Suprapubic skin (tissue), 4 donors: Measurements from ENCODE around the gene EPYC.

ENCODE experiments used
- EP300 ChIP-seq: sonication (generic); formaldehyde crosslinking; IDR thresholded peaks from one replicate; pipeline ENCODE4 v1.6.1; 2017; ENCODE audit warnings: antibody characterized with exemption
- POLR2A ChIP-seq, 2 donors: fragments of 450-650 bp; IDR thresholded peaks; one replicate each; pipeline ENCODE4 v1.6.1; 2017; ENCODE audit warnings: antibody characterized with exemption in 2 of 2, mild to moderate bottlenecking in 2 of 2, moderate library complexity in 2 of 2
- POLR2AphosphoS5 ChIP-seq, 3 donors: sonication (generic); formaldehyde crosslinking; IDR thresholded peaks; one replicate each; pipeline ENCODE4 v1.6.1; 2017; ENCODE audit warnings: antibody characterized with exemption in 3 of 3
- TF ChIP-seq, protein P1 (sequence below), 2 donors: fragments of 200-600 bp in 1 of 2; fragments of 450-650 bp in 1 of 2; sonication (generic) in 1 of 2; IDR thresholded peaks; one replicate each; pipeline ENCODE4 v1.5.1; 2016 to 2019; ENCODE audit warnings: antibody characterized with exemption in 2 of 2, mild to moderate bottlenecking in 1 of 2, moderate library complexity in 1 of 2

DNA sequence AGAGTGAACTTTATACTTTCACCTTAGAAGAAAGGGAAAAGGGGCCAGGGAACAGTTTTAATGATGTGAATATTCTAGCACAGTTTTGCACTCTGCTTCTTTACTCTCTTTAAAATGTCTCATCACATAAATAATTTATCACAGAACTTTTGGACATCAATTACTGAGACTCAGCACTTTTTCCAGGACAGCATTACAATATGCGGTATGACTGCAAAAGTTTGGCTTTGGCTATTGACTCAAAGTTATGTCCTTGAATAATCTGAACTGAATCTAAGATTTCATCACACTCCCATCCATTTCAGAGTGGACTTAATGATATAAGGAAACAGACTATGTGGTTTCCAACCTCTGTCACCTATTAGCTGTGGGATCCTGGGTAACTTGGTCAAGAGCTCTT lies 61.5 kb downstream of the EPYC start:
- TF ChIP-seq, protein P1, sequence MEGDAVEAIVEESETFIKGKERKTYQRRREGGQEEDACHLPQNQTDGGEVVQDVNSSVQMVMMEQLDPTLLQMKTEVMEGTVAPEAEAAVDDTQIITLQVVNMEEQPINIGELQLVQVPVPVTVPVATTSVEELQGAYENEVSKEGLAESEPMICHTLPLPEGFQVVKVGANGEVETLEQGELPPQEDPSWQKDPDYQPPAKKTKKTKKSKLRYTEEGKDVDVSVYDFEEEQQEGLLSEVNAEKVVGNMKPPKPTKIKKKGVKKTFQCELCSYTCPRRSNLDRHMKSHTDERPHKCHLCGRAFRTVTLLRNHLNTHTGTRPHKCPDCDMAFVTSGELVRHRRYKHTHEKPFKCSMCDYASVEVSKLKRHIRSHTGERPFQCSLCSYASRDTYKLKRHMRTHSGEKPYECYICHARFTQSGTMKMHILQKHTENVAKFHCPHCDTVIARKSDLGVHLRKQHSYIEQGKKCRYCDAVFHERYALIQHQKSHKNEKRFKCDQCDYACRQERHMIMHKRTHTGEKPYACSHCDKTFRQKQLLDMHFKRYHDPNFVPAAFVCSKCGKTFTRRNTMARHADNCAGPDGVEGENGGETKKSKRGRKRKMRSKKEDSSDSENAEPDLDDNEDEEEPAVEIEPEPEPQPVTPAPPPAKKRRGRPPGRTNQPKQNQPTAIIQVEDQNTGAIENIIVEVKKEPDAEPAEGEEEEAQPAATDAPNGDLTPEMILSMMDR (IDR thresholded peaks at IDR 0.05): no peak
- TF ChIP-seq POLR2A (IDR thresholded peaks at IDR 0.05) (no peak), POLR2AphosphoS5 (IDR thresholded peaks at IDR 0.05) (no peak), EP300 (no peak)
